NOMO-1 treated with DMSO at 0.1 percent for 48 hours (cell line): ENCODE results near the gene CD8A.
"Not testable (repeated sequence)": the region's sequence is repeated elsewhere in the genome, so short reads cannot be mapped to it uniquely, and the experiment has no call there.

Source experiments
- DNase-seq: peaks from one replicate; lab custom pipeline; 2025; ENCODE audit not compliant: unreplicated experiment; lab: John Stamatoyannopoulos, UW

CD8A gene

GRCh38 chr2:86790676-86791572, at the start of gene CD8A:
Gene CD8A, minus strand, starts transcription at chr2:86790913. Its CDS starts 88 bp downstream, at chr2:86790825.
- DNase-seq: peak; percentile 55

DNA sequence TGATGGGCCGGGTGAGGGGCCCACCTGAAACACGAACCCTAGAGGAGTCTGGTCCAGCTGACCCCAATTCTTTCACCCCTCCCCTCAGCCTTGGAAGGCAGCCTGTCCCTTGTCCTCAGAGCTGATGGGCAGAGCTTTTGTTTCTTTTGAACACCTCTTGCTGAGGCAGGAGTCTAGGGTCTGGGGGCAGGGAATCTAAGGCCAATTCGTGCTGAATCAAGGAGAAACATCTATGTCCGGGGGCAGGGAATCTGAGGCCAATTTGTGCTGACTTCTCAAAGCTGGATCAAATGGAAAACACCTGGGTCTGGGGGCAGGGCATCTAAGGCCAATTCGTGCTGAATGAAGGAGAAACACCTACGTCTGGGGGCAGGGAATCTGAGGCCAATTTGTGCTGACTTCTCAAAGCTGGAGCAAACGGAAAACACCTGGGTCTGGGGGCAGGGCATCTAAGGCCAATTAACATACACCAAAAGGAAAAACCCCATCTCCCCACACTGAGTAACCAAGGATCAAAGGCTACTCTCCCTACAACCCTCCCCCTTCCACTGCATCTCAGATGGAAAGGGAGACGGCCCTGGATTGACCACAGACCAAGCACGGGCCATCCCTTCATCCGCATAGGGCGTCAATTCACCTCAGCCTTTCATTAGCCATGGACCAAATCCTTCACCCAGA, 49.3 kb upstream of the CD8A start:
- not testable (repeated sequence) for DNase-seq

DNA sequence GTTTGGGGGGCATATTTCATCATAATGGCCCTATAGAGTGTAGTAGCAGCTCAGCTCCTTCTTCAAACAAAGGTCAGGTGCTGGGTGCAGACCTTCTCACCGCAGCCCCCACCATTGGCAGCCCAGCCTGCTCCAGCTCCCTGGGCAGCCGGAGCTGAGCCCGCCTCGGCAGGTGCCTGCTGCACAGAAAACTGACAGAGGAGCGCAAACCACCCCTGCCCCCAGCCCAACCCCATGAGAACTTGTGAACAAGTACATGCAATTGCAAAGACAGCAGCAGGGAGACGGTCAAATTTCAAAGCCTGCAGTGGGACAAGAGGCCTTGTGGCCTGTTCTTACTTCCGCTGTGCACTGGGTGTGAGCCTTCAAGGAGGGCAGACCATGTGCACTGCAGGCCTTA, 48.7 kb upstream of the CD8A start:
- DNase-seq: not testable (repeated sequence)

DNA sequence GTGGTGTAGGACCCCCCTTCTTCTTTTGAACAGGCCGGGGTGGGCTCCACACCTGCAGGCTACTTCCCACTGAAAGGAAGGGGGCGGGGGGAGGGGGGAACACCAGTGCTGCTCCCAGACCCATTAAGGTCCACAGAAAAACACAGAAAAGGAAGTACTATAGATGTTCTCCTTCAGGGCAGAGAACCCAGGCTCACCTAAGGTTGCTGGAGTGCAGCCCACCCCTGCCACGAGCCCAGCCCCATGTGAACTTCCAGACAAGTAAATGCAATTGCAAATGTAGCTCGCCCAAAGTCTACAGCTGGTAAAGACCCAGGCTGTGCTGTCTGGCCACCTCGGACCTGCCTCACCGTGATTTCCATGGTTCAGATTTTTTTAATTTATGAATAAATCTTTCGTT, 47.0 kb upstream of the CD8A start:
- DNase-seq: not testable (repeated sequence)

DNA sequence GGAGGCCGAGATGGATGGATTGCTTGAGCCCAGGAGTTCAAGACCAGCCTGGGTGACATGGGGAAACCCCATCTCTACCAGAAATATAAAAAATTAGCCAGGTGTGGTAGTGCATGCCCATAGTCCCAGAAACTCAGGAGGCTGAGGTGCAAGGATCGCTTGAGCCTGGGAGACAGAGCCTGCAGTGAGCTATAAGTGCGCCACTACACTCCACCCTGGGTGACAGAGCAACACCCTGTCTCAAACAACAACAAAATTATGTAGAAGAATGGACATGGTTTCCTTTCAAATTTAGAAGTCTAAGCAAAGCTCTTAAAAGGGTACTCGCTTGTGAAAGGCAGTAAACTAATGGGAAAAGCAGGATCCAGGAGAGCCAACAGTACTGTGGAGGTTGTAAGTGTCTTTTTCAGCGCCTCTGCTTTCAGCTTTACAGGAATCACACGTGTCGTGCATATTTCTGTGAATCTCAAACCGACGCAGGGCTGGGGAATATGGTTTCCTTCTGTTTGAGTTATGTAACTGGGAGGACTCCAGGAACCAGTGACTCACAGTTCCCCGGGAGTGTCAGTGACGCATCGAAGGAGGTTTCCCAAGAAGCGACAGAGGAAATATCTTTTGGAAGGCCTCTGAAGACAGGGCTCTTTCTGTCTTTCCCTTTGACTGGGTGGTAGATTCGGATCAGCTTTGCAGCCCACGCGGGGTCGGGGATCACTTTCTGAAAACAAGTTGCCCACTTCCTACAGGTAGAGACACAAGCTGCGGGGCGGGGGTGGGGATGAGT, 46.4 kb upstream of the CD8A start:
- peak; percentile 51 for DNase-seq

DNA sequence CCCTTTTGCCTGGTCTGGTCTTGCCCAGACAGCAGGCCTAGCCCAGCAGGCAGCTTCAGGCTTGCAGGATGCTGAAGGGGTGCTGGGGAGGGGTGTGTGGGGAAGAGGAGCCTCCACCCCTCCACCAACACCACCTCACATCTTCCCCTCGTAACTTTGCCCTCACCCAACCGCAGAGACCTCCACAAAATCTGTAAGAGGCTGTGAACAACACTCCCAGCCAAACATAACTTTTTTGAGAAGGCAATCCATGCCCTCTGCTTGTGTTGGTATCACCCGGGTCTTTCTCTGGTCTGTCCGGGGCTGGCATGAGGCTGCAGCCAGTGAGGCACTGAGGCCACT, 44.8 kb upstream of the CD8A start:
- DNase-seq: not testable (repeated sequence)

DNA sequence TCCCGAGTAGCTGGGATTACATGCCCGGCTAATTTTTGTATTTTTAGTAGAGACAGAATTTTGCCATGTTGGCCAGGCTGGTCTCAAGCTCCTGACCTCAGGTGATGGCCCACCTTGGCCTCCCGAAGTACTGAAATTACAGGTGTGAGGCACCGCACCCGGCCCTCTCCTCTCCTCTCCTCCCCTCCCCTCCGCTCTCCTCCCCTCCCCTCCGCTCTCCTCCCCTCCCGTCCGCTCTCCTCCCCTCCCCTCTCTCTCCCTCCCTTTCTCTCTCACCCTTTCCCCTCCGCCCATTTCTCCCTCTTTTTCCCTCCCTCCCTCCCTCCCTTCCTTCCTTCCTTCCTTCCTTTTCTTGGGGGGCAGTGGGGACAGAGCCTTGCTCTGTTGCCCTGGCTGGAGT, 42.6 kb upstream of the CD8A start:
- DNase-seq: no peak

- no peak for DNase-seq
Observed at GRCh38 chr2:86832334-86833096, 41.8 kb upstream of the CD8A start.

- no peak for DNase-seq
Observed at GRCh38 chr2:86831537-86831936, 40.8 kb upstream of the CD8A start.

DNA sequence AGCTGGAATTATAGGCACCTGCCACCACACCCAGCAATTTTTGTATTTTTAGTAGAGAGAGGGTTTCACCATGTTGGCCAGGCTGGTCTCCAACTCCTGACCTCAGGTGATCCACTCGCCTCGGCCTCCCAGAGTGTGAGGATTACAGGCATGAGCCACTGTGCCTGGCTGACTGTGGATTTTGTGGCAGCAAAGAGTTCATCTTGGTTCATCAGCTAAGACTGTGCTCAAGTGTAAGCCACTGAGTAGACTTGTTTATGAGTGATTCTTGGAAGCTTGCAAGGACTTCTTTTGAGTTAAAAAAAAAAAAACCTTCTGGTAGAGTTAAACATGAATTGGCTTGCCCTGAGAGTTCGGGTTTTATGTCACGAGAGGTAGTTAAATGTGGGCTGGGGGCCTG, 36.2 kb upstream of the CD8A start:
- DNase-seq: no peak

GRCh38 chr2:86825693-86826381, 35.1 kb upstream of the CD8A start:
- no peak for DNase-seq

DNA sequence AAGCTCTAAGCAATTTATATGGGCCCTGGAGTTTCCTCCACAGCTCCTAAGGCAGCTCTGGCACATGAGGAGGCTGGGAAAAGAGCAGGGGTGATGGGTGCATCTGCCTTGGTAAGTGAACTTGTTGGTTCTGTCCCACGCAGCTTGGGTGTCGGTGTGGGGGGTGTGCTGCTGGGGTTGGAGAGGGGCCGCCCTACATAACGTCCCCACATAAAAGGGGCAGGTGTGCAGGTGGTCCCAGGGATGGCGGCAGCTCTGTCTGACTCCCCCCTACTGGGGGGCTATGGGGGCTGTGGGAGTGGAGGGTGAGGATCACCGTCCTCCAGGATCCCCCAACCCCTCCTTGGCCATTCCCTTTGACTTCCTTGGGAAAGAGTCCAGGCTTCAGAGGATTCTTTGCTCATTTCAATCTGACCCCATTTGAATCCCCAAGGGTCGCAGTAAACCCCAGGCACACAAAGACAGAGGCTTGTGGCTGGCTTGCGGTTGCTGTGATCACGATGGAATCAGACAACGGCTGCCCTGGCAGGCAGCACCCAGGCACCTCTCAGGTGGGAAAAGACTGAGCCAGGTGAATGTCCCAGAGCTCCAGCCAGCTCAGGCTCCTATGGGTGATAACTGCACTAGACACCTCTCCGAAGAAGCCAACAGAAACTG, 34.5 kb upstream of the CD8A start:
- DNase-seq: no peak

DNA sequence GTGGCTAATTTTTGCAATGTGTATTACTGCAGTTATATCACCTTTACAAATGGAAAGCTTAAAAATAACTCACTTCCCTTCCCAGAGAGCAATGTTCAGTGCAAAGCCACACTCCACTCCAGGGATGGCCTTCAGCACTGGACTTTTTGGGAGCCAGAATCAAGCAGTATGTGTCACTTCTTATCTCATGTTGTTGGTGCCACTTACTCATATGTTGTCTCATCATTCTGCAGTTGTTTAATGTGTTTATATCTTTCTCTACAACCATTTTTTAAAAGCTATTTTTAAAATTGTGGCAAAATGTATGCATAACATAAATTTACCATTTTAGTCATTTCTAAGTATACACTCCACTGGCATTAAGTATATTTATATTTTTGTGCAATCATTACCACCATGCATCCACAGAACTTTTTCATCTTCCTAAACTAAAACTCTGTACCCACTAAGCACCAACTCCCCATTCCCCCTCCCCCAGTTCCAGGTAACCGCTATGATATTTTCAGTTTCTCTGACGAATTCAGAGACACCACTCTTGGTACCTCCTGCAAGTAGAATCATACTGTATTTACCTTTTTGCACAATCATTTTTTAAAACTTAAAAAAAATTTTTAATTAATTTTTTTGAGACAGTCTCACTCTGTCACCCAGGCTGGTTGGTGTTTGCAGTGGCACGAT, 32.1 kb upstream of the CD8A start:
- no peak for DNase-seq

GRCh38 chr2:86821842-86822241, 31.1 kb upstream of the CD8A start:
- no peak for DNase-seq

DNA sequence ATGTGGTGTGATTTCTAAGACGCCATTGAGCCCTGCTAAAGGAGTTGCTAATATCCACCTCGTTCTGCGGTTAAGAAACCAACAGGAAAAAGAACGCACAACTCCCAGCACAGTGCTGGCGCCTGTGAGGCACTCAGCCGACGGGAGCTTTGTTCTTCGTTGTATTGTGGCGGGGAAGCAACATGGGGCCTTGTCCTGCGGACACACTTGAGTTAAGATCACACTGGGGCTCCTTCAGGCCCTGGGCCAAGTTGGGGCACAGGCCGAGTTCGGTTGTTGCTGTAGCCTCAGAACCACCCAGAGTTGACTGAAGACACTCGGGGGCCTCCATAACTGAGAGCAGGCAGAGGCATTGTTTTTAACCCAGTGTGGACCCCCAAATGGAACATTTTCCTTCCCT, 30.6 kb upstream of the CD8A start:
- no peak for DNase-seq

DNA sequence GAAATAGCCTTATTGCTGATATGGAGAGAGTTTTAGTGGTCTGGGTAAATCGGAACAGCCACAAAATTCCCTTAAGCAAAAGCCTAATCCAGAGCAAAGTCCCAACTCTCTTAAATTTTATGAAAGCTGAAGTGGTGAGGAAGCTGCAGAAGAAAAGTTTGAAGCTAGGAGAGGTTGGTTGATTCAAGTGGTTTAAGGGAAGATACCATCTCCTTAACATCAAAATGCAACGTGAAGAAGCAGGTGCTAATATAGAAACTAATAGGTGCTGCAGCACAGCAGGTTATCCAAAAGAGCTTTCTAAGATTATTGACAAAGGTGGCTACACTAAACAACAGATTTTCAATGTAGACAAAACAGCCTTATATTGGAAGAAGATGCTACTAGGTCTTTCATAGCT, 28.2 kb upstream of the CD8A start:
- DNase-seq: no peak

GRCh38 chr2:86818114-86818801, 27.5 kb upstream of the CD8A start:
- no peak for DNase-seq

- no peak for DNase-seq
Observed at GRCh38 chr2:86815611-86816010, 24.9 kb upstream of the CD8A start.
